NCI-H446 treated with DMSO at 0.1 percent for 48 hours (cell line): Measurements from ENCODE around the gene TNFRSF1B.

Experiments
- DNase-seq: peaks from one replicate; lab custom pipeline; 2025; lab: John Stamatoyannopoulos, UW

The TNFRSF1B gene

DNA sequence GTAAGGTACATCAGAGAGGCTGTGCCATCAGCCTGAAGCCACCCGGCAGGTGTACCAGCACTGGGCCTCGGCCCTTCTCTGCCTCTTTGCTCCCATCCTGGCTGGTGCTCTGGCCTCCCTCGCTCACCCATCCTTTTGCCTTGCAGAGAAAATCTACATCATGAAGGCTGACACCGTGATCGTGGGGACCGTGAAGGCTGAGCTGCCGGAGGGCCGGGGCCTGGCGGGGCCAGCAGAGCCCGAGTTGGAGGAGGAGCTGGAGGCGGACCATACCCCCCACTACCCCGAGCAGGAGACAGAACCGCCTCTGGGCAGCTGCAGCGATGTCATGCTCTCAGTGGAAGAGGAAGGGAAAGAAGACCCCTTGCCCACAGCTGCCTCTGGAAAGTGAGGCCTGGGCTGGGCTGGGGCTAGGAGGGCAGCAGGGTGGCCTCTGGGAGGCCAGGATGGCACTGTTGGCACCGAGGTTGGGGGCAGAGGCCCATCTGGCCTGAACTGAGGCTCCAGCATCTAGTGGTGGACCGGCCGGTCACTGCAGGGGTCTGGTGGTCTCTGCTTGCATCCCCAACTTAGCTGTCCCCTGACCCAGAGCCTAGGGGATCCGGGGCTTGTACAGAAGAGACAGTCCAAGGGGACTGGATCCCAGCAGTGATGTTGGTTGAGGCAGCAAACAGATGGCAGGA is 24.5 kb upstream of the TNFRSF1B start:
- no peak for DNase-seq

DNA sequence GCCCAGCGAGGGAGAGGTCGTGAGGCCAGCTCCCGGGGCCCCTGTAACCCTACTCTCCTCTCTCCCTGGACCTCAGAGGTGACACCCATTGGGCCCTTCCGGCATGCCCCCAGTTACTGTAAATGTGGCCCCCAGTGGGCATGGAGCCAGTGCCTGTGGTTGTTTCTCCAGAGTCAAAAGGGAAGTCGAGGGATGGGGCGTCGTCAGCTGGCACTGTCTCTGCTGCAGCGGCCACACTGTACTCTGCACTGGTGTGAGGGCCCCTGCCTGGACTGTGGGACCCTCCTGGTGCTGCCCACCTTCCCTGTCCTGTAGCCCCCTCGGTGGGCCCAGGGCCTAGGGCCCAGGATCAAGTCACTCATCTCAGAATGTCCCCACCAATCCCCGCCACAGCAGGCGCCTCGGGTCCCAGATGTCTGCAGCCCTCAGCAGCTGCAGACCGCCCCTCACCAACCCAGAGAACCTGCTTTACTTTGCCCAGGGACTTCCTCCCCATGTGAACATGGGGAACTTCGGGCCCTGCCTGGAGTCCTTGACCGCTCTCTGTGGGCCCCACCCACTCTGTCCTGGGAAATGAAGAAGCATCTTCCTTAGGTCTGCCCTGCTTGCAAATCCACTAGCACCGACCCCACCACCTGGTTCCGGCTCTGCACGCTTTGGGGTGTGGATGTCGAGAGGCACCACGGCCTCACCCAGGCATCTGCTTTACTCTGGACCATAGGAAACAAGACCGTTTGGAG is 23.7 kb upstream of the TNFRSF1B start:
- DNase-seq = no peak

DNA sequence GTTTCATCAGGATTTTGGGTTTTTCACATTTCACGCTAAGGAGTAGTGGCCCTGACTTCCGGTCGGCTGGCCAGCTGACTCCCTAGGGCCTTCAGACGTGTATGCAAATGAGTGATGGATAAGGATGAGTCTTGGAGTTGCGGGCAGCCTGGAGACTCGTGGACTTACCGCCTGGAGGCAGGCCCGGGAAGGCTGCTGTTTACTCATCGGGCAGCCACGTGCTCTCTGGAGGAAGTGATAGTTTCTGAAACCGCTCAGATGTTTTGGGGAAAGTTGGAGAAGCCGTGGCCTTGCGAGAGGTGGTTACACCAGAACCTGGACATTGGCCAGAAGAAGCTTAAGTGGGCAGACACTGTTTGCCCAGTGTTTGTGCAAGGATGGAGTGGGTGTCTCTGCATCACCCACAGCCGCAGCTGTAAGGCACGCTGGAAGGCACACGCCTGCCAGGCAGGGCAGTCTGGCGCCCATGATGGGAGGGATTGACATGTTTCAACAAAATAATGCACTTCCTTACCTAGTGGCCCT is 23.1 kb upstream of the TNFRSF1B start:
- DNase-seq = no peak

GRCh38 chr1:12144236-12144635 is 22.6 kb upstream of the TNFRSF1B start:
- DNase-seq = no peak

- no peak for DNase-seq
These were observed 21.8 kb upstream of the TNFRSF1B start for GRCh38 chr1:12144969-12145368.

DNA sequence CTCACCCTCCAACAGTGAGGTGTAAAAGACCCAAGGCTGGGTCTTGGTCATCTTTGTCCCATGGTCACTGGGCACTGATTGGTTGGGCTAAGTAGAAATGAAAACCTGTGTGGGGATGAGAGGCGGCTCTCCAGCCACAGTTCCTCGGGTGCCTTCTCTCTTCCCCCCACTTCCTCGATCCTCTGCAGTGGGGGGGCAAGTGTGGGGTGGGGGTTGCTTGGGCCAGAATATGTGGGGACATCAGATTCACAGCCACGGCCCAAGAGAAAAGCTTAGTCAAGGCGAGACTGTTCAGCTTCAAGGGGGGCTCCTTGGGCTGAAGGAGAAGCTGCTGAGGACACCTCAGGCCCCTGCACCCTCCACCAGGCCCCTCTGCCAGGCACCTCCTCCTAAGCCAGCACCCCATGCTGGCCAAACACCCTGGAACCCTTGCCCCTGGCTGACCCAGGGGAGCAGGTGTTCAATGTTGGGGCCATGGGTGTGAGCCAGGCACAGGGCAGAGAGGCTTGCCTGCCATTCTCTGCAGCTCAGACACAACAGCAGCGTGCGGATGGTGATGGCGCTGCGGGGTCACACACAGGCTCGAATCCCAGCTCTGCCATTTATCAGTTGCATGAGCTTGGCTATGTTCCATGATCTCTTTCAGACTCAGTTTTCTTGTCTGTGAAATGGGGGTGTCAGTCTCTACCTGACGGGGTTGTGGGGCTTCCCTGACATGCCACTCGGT is 21.0 kb upstream of the TNFRSF1B start:
- no peak for DNase-seq

GRCh38 chr1:12146343-12147112 is 20.3 kb upstream of the TNFRSF1B start:
- no peak for DNase-seq

DNA sequence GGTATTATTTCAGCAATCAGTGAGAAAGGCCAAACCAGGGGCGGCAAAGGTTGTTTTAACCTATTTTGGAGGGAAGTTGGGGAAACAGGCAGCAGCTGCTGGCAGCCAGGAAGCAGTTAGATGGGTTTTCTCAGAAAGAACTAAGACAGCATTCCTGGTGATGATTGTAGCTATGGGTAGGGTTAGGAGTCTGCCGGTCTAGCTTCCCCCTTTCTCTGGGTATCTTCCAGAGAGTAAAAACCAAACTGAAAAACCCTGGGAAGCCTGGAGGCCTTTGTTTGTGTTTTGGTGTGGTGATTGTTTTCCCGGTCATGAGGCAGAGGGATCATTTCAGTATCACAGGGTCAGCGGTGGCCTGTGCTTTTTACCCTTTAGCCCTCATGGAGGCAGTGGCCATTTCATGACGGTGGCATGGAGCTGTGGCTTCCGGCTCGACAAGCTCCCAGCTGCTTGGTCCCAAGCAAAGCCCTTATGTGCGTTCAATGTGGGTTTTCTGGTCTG is 19.5 kb upstream of the TNFRSF1B start:
- DNase-seq = no peak

DNA sequence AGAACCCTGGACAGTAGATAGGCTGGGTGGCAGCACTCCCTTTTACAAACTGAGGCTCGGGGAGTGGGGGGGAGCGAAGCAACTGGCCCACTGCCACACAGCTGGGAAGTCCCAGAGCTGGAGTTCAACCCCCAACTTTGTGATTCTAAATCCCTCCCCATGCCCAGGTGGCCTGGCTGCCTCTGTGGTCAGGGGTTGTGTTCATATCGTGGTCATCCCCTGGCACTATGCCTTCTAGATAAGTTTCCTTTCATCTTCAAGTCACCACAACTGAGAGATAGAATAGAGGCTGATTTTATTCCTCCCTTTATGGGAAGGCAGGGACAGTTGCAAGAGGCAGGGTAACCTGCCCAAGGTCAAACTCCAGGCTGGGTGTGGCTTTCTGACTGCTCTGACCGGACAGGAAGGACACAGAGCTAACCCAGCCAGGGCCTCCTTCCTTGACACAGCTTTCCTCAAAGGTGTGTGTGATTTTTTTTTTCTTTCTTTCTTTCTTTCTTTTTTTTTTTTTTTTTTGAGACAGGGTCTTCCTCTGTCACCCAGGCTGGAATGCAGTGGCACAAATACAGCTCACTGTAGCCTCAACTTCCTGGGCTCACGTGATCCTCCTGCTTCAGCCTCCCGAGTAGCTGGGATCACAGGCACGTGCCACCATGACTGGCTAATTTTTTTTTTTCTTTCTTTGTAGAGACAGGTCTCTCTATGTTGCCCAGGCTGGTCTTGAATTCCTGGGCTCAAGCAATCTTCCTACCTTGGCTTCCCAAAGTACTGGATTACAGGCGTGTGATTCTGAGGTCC is 18.4 kb upstream of the TNFRSF1B start:
- DNase-seq = no peak

DNA sequence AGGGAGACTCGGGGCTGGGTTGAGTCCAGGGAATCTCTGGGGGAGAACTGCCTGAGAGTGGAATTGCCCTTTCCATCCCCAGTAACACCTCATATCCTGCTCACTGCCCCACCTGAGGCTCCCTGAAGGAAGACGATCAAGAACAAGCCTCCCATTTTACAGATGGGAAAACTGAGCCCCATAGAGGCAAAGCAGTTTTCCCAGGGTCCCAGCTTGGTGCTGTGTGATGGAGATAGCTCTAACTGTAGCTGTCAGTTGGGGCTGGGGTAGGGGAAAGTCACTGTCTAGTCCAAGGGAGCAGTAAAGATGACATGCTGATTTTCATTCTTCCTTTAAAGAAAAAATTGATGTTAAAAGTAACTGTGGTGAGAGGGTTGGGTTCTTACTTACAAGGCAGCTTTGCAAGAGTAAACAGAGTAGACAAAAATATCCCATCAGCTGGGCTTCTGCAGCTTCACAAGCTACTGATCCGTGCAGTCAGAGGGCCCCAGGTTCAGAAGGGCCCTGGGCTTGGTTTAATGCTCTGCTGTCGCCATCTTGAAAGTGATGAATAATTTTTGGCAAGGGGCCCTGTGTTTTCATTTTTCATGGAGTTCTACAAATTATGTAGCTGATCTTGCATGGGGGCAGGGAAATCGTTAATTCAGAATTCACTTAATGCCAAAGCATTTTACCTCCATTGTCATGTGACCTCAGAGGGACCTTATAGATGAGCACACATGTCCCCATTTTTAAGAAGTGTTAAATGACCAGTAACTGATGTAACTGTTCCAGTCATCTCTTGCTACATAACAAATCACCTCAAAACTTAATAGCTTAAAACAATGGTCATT is 17.6 kb upstream of the TNFRSF1B start:
- no peak for DNase-seq

GRCh38 chr1:12149791-12150175 is 17.0 kb upstream of the TNFRSF1B start:
- no peak for DNase-seq

GRCh38 chr1:12150456-12151200 is 16.2 kb upstream of the TNFRSF1B start:
- DNase-seq = no peak

GRCh38 chr1:12151465-12151864 is 15.3 kb upstream of the TNFRSF1B start:
- no peak for DNase-seq

DNA sequence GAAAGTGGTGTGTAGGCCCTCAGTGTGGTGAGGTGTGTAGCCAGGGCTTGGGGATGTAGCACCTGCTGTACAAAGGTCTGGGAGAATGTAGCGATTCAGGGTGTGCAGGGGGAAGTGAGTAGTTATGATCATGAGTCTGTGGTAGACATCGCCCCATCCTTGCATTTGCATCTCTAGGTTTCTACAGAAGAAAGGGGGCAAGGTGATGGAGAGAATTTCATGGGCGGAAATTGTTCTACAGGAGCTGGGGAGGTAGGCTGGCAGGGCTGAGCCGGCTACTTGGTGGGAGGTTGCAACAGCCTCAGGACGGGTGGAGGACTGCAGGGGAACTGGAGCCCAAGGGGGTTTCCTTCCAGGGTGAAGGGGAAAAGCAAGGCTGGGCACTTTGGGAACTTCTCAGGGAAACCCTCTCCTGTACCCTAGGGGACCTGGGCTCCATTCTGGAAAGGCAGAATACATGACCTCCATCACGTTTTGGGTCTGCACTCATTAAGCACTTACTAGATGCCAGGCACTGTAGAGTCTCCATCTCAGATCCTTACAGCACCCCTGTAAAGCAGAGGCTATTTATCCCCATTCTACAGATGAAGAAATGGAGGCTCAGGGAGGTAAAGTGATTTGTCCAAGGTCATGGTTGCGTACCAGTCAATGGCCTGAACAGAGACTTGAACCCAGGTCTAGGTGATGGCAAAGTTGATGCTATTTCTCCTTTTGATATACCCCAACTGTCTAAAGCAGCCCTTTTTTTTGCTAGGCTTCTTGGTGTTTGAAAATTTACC is 14.5 kb upstream of the TNFRSF1B start:
- no peak for DNase-seq

GRCh38 chr1:12153181-12153785 is 13.5 kb upstream of the TNFRSF1B start:
- DNase-seq = no peak

DNA sequence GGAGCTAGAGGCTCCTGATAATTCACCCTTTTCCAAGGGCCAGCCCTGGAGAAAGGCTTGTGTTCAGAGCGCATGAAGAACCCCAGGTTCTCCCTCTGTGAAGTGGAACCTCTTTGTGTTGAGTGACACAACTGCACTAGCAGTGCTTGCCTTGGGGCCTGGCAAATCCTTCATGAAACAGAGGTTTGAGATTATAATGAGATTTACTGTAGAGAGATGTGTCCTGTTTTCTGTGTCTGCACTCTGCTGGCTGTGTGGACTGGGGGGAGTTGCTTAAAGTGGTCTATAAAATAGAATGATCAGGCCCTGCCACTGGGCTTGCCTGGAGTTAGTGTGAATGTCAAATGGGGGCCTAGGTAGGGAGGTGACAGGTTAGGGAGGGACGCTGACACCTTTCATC is 11.5 kb upstream of the TNFRSF1B start:
- no peak for DNase-seq

GRCh38 chr1:12157366-12158231 is 9.2 kb upstream of the TNFRSF1B start:
- DNase-seq = no peak
